ENCODE data around the gene ZNF30. TPM values are rescaled to one million over a fixed set of nuclear protein-coding genes. Genes with fewer than 3 reads are reported as not detected.
"Not testable (repeated sequence)": the region's sequence is repeated elsewhere in the genome, so short reads cannot be mapped to it uniquely, and the experiment has no call there.

Gene ZNF30
- total RNA-seq, 1 donor from 2014 or later: 6.9 TPM

DNA sequence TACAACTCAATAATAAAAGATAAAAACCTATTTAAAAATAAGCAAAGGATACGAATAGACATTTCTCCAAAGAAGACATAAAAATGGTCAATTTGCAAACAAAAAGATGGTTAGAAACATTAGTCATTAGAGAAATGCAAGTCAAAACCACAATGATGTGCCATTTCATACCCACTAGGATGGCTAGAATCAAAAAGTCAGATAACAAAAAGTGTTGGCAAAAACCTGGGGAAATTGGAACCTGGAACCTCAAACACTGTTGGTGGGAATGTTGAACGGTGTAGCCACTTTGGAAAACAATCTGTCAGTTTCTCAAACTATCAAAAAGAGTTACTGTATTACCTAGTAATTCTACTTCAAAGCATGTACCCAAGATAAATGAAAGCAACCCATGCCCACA, 26.5 kb upstream of the ZNF30 start:
- Mint-ChIP-seq H3K36me3 (ENCODE audit: low read depth, unreplicated experiment) (no peaks in the 10 kb centered on the region), H3K27me3 (ENCODE audit: unreplicated experiment) (peaks cover 4% of the 10 kb centered on the region), H3K9me3 (ENCODE audit: unreplicated experiment) (no peaks in the 10 kb centered on the region), H3K27ac (ENCODE audit: unreplicated experiment) (no peak overlapping the region), H3K4me3 (ENCODE audit: unreplicated experiment) (no peak overlapping the region), H3K4me1 (ENCODE audit: unreplicated experiment) (peaks cover 4% of the 10 kb centered on the region)
- TF ChIP-seq, protein P1, sequence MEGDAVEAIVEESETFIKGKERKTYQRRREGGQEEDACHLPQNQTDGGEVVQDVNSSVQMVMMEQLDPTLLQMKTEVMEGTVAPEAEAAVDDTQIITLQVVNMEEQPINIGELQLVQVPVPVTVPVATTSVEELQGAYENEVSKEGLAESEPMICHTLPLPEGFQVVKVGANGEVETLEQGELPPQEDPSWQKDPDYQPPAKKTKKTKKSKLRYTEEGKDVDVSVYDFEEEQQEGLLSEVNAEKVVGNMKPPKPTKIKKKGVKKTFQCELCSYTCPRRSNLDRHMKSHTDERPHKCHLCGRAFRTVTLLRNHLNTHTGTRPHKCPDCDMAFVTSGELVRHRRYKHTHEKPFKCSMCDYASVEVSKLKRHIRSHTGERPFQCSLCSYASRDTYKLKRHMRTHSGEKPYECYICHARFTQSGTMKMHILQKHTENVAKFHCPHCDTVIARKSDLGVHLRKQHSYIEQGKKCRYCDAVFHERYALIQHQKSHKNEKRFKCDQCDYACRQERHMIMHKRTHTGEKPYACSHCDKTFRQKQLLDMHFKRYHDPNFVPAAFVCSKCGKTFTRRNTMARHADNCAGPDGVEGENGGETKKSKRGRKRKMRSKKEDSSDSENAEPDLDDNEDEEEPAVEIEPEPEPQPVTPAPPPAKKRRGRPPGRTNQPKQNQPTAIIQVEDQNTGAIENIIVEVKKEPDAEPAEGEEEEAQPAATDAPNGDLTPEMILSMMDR (IDR thresholded peaks at IDR 0.05; ENCODE audit: unreplicated experiment): no peak
- no peak for DNase-seq (ENCODE audit: low spot score)

- peaks cover 6% of the 10 kb centered on the region for H3K4me1 Mint-ChIP-seq (ENCODE audit: unreplicated experiment)
- H3K9me3 Mint-ChIP-seq (ENCODE audit: unreplicated experiment): no peaks in the 10 kb centered on the region
- no peak overlapping the region for H3K27ac Mint-ChIP-seq (ENCODE audit: unreplicated experiment)
- peaks cover 12% of the 10 kb centered on the region for H3K27me3 Mint-ChIP-seq (ENCODE audit: unreplicated experiment)
- TF ChIP-seq, protein P1 (IDR thresholded peaks at IDR 0.05; ENCODE audit: unreplicated experiment): no peak
- peak; percentile 11 for DNase-seq (ENCODE audit: low spot score)
- H3K4me3 Mint-ChIP-seq (ENCODE audit: unreplicated experiment): peak overlapping the region; percentile 75
- peaks cover 5% of the 10 kb centered on the region for H3K36me3 Mint-ChIP-seq (ENCODE audit: low read depth, unreplicated experiment)
Measured at GRCh38 chr19:34904664-34905527, 21.8 kb upstream of the ZNF30 start.

- Mint-ChIP-seq H3K4me1 (ENCODE audit: unreplicated experiment) (no peaks in the 10 kb centered on the region), H3K27ac (ENCODE audit: unreplicated experiment) (no peak overlapping the region), H3K9me3 (ENCODE audit: unreplicated experiment) (peaks cover 6% of the 10 kb centered on the region), H3K4me3 (ENCODE audit: unreplicated experiment) (no peak overlapping the region), H3K36me3 (ENCODE audit: low read depth, unreplicated experiment) (peaks cover 16% of the 10 kb centered on the region), H3K27me3 (ENCODE audit: unreplicated experiment) (peaks cover 3% of the 10 kb centered on the region)
- TF ChIP-seq, protein P1 (IDR thresholded peaks at IDR 0.05; ENCODE audit: unreplicated experiment): no peak
- DNase-seq (ENCODE audit: low spot score): no peak
Measured at GRCh38 chr19:34910770-34911169, 15.9 kb upstream of the ZNF30 start.

GRCh38 chr19:34917144-34917543, 9.6 kb upstream of the ZNF30 start:
- not testable (repeated sequence) for H3K27ac Mint-ChIP-seq (ENCODE audit: unreplicated experiment); DNase-seq (ENCODE audit: low spot score); H3K4me1 Mint-ChIP-seq (ENCODE audit: unreplicated experiment); H3K27me3 Mint-ChIP-seq (ENCODE audit: unreplicated experiment); H3K4me3 Mint-ChIP-seq (ENCODE audit: unreplicated experiment)
- peaks cover 23% of the 10 kb centered on the region for H3K36me3 Mint-ChIP-seq (ENCODE audit: low read depth, unreplicated experiment)
- H3K9me3 Mint-ChIP-seq (ENCODE audit: unreplicated experiment): peaks cover 21% of the 10 kb centered on the region

DNA sequence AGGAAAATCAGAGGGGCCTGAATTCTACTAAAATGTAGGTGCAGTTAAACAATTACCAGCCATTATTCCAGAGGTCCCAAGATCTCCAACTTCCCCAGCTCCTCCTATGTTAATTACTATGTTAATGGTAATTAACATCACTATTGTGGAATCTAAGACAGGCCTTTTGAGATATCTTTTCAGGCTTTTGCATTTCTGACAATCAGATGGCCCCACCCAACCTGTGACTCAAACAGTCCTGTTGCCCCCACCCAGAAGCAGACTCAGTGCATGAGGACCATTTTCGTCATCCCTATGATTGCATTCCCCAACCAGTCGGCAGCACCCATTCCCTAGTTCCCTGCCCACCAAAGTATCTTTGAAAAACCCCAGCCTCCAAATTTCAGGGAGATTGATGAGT, 8.5 kb upstream of the ZNF30 start:
- Mint-ChIP-seq H3K27me3 (ENCODE audit: unreplicated experiment) (peaks cover 2% of the 10 kb centered on the region), H3K36me3 (ENCODE audit: low read depth, unreplicated experiment) (peaks cover 20% of the 10 kb centered on the region), H3K4me3 (ENCODE audit: unreplicated experiment) (no peak overlapping the region), H3K9me3 (ENCODE audit: unreplicated experiment) (peaks cover 22% of the 10 kb centered on the region), H3K27ac (ENCODE audit: unreplicated experiment) (no peak overlapping the region), H3K4me1 (ENCODE audit: unreplicated experiment) (peaks cover 6% of the 10 kb centered on the region)
- DNase-seq (ENCODE audit: low spot score): no peak
- TF ChIP-seq, protein P1 (IDR thresholded peaks at IDR 0.05; ENCODE audit: unreplicated experiment): no peak

GRCh38 chr19:34920090-34920786, 6.5 kb upstream of the ZNF30 start:
- H3K36me3 Mint-ChIP-seq (ENCODE audit: low read depth, unreplicated experiment): peaks cover 16% of the 10 kb centered on the region
- not testable (repeated sequence) for H3K4me1 Mint-ChIP-seq (ENCODE audit: unreplicated experiment); H3K27ac Mint-ChIP-seq (ENCODE audit: unreplicated experiment); DNase-seq (ENCODE audit: low spot score); H3K27me3 Mint-ChIP-seq (ENCODE audit: unreplicated experiment); H3K4me3 Mint-ChIP-seq (ENCODE audit: unreplicated experiment)
- H3K9me3 Mint-ChIP-seq (ENCODE audit: unreplicated experiment): peaks cover 22% of the 10 kb centered on the region
